Measurements from ENCODE around the gene PCDHGC3. TPM values are rescaled to one million over a fixed set of nuclear protein-coding genes. Genes with fewer than 3 reads are reported as not detected.
A peak's percentile ranks its signal among the peaks of the same experiment; 100 is the strongest.

The PCDHGC3 gene
- total RNA-seq, 1 experiment from 2014 or later = 17.3 TPM

DNA sequence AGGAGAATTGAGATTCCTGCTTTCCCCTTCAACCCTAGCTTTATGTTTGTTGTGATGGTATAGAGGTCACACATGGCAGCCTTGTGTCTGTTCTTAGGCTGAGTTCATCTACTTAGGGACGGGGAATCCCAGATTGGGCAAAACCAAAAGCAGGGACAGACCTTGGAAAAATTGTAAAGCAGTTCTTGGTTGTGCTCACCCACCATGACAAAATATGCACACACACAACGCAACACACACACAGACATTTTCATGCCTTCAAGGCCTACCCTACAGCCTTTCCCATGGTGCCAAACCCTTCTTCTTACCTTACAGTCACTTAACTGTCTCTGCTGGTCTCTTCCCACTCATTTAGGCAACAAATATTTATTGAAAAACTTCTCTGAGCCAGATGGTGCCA lies 27.9 kb downstream of the PCDHGC3 start:
- TF ChIP-seq, protein P1, sequence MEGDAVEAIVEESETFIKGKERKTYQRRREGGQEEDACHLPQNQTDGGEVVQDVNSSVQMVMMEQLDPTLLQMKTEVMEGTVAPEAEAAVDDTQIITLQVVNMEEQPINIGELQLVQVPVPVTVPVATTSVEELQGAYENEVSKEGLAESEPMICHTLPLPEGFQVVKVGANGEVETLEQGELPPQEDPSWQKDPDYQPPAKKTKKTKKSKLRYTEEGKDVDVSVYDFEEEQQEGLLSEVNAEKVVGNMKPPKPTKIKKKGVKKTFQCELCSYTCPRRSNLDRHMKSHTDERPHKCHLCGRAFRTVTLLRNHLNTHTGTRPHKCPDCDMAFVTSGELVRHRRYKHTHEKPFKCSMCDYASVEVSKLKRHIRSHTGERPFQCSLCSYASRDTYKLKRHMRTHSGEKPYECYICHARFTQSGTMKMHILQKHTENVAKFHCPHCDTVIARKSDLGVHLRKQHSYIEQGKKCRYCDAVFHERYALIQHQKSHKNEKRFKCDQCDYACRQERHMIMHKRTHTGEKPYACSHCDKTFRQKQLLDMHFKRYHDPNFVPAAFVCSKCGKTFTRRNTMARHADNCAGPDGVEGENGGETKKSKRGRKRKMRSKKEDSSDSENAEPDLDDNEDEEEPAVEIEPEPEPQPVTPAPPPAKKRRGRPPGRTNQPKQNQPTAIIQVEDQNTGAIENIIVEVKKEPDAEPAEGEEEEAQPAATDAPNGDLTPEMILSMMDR (IDR thresholded peaks at IDR 0.05; ENCODE audit: unreplicated experiment) = no peak
- Mint-ChIP-seq H3K27me3 (ENCODE audit: insufficient read depth, unreplicated experiment) (no peaks in the 10 kb centered on the region), H3K9me3 (ENCODE audit: unreplicated experiment) (no peaks in the 10 kb centered on the region), H3K27ac (ENCODE audit: low read depth, unreplicated experiment) (no peak overlapping the region), H3K4me3 (ENCODE audit: unreplicated experiment) (no peak overlapping the region), H3K36me3 (ENCODE audit: insufficient read depth, unreplicated experiment) (peaks cover 6% of the 10 kb centered on the region), H3K4me1 (ENCODE audit: insufficient read depth, unreplicated experiment) (peaks cover 10% of the 10 kb centered on the region)
- BruUV-seq (replicated peaks) = no TSS peak
- intact Hi-C loops (cut with micrococcal nuclease) = no loop called here
- ChIA-PET POLR2A (no interaction called here), CTCF (interaction anchor here (1.0 to 1.9 kb wide), 2 partner anchors 9 to 10 kb away, joined by 4 to 6 read pairs; no protein-coding TSS in a partner anchor)
- DNase-seq (ENCODE audit: unreplicated experiment) = no peak

DNA sequence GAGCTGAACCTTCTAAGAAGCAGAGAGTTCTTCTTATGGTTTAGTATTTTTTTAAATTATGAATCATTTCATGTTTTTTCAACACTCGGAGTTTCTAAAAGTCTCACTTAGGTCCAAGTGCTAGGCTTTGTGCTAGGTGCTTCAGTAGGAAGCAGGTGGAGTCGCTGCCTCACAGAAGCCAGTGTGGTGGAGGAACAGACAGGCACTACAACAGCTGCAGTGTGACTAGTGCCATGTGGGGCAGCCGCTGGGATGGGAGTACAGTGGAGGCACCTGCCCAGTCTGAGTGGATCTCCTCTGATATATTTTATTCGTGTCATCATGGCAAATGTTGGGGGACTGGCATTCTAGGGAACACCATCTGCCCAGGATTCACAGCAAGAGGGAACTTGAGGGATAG lies 28.4 kb downstream of the PCDHGC3 start:
- intact Hi-C loops (cut with micrococcal nuclease) = no loop called here
- TF ChIP-seq, protein P1 (IDR thresholded peaks at IDR 0.05; ENCODE audit: unreplicated experiment) = no peak
- Mint-ChIP-seq H3K4me1 (ENCODE audit: insufficient read depth, unreplicated experiment) (peaks cover 15% of the 10 kb centered on the region), H3K9me3 (ENCODE audit: unreplicated experiment) (no peaks in the 10 kb centered on the region), H3K27me3 (ENCODE audit: insufficient read depth, unreplicated experiment) (no peaks in the 10 kb centered on the region), H3K36me3 (ENCODE audit: insufficient read depth, unreplicated experiment) (peaks cover 6% of the 10 kb centered on the region), H3K27ac (ENCODE audit: low read depth, unreplicated experiment) (no peak overlapping the region), H3K4me3 (ENCODE audit: unreplicated experiment) (no peak overlapping the region)
- DNase-seq (ENCODE audit: unreplicated experiment) = no peak
- no TSS peak for BruUV-seq (replicated peaks)
- ChIA-PET CTCF (interaction anchor here (0.6 to 1.9 kb wide), 4 partner anchors 8 to 88 kb away, joined by 3 to 7 read pairs (median 5); no protein-coding TSS in a partner anchor), POLR2A (interaction anchor here (1.1 kb wide), 1 partner anchor 15 kb away, joined by 3 read pairs; the partner anchor contains the start of gene PCDHGC5)

DNA sequence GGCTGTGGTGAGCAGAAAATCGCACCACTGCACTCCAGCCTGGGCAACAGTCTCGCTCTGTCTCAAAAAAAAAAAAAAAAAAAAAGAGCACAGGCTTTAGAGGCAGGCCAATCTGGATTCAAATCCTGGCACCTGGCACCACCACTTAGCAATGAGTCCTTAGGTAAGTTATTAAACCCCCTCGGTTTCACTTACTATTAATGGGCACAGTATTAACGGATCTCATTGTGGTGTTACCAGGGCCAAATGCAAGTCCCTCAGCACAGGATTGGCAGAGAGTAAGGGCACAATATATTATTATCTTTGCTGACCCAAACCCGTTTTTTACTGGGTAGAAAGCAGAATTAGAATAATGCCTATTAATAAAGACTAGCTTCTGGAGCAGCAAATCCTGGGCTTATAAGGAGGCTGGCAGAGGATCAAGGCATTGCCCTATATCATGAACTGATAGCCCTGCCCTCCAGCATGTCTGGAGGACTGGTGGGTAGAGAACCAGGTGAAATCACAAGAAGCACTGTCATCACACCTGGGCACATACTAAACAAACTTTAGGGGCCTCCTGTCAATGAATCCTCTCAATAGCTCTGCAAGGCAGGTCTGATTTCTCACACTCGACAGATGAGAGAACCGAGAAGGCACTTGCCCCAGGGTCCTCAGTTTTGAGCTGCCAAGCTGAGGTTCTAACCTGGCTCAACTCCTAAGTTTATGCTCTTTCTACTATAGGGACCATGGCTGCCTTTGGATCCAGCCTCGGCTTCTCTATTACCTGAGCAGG lies 30.8 kb downstream of the PCDHGC3 start:
- Mint-ChIP-seq H3K4me1 (ENCODE audit: insufficient read depth, unreplicated experiment) (peaks cover 23% of the 10 kb centered on the region), H3K4me3 (ENCODE audit: unreplicated experiment) (no peak overlapping the region), H3K27ac (ENCODE audit: low read depth, unreplicated experiment) (peak overlapping the region; percentile 88), H3K36me3 (ENCODE audit: insufficient read depth, unreplicated experiment) (peaks cover 10% of the 10 kb centered on the region), H3K27me3 (ENCODE audit: insufficient read depth, unreplicated experiment) (no peaks in the 10 kb centered on the region), H3K9me3 (ENCODE audit: unreplicated experiment) (no peaks in the 10 kb centered on the region)
- no TSS peak for BruUV-seq (replicated peaks)
- TF ChIP-seq, protein P1 (IDR thresholded peaks at IDR 0.05; ENCODE audit: unreplicated experiment) = no peak
- no peak for DNase-seq (ENCODE audit: unreplicated experiment)
- ChIA-PET CTCF (interaction anchor here (0.6 to 11.5 kb wide), 13 partner anchors 12 to 307 kb away, joined by 3 to 191 read pairs (median 4); partner anchors contain the start of genes DIAPH1, PCDHB11, PCDHGA10 and PCDHGC5), POLR2A (interaction anchor here (0.7 to 1.0 kb wide), 2 partner anchors 53 to 319 kb away, joined by 3 to 4 read pairs; partner anchors contain the start of gene PCDHB9)
- intact Hi-C loops (cut with micrococcal nuclease) = no loop called here

DNA sequence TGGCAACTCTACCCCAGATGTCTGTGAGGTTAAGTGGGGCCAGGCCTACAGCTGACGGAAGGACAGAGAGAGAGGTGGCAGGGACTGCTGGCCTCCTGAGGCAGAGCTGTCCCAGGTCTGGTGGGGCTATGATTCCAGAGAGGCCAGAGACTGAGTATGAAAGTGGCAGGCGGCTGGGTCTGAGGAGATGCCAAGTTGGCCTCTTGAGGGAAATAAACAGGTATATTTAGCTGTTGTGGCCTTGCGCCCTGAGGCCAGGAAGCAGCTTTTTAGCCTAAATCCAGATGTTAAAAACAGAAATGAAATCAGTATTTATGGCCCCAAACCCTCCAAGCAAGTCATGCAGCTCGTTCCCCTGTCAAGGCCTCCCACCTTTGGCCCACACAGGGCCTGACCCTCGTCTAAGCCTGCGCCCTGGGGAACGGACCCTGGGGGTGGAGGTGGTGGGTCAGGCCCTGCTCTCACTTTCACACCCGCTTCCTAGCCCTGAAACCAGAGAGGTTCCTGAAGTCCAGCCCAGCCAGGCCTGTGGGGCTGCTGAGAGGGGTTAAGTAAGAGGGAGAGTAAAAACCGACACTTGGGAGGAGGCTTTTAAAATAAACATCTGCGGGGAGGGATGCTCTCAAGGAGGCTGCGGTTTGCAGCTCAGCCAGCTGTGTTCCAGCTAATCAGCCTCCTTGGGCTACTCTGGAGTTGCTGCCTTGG lies 31.8 kb downstream of the PCDHGC3 start:
- DNase-seq (ENCODE audit: unreplicated experiment) = no peak
- no TSS peak for BruUV-seq (replicated peaks)
- Mint-ChIP-seq H3K4me1 (ENCODE audit: insufficient read depth, unreplicated experiment) (peaks cover 26% of the 10 kb centered on the region), H3K9me3 (ENCODE audit: unreplicated experiment) (no peaks in the 10 kb centered on the region), H3K27ac (ENCODE audit: low read depth, unreplicated experiment) (peak overlapping the region; percentile 88), H3K4me3 (ENCODE audit: unreplicated experiment) (no peak overlapping the region), H3K36me3 (ENCODE audit: insufficient read depth, unreplicated experiment) (peaks cover 19% of the 10 kb centered on the region), H3K27me3 (ENCODE audit: insufficient read depth, unreplicated experiment) (no peaks in the 10 kb centered on the region)
- TF ChIP-seq, protein P1 (IDR thresholded peaks at IDR 0.05; ENCODE audit: unreplicated experiment) = no peak
- intact Hi-C loops (cut with micrococcal nuclease) = no loop called here
- CTCF ChIA-PET = interaction anchor here (0.6 to 11.5 kb wide), 14 partner anchors 11 to 579 kb away, joined by 3 to 191 read pairs (median 4); partner anchors contain the start of genes DIAPH1, PCDHB11, PCDHGA10 and PCDHGB7
- POLR2A ChIA-PET = interaction anchor here (0.7 to 3.5 kb wide), 4 partner anchors 14 to 320 kb away, joined by 3 to 25 read pairs (median 4); partner anchors contain the start of gene PCDHB9

Data from MCF 10A (cell line).